IMR-90 (cell line): Measurements from ENCODE around the gene PRSS38. TPM values are rescaled to one million over a fixed set of nuclear protein-coding genes. Genes with fewer than 3 reads are reported as not detected.

Experiments
- ATAC-seq: fragments of 200-7000 bp; cut with Tn5 transposase; 2 replicates; pipeline ENCODE4 v1.9.1; 2020; ENCODE audit warnings: low read depth, mild to moderate bottlenecking, moderate library complexity
- BruUV-seq: library from RNA; stranded (reverse); fragments of 400-500 nt; replicated peaks from 2 replicates; lab custom pipeline; 2021; lab: Mats Ljungman, UMichigan
- CTCF ChIA-PET: fragments of 300-600 bp; formaldehyde crosslinking; extraction: SDS; loops from one replicate; lab custom pipeline; 2021; ENCODE audit warnings: antibody characterized with exemption; lab: Yijun Ruan, JAX
- POLR2A ChIA-PET: fragments of 300-600 bp; sonication (Branson Sonifier 250); formaldehyde crosslinking; loops from one replicate; lab custom pipeline; 2022; ENCODE audit warnings: antibody characterized with exemption; ENCODE audit not compliant: unreplicated experiment; lab: Charles Lee
- DNase-seq: peaks from one replicate; pipeline ENCODE4 v3.0.0; 2013
- H2AFZ ChIP-seq: replicated peaks from 2 replicates; pipeline ENCODE3; 2013; ENCODE audit warnings: low read length, mild to moderate bottlenecking; ENCODE audit not compliant: poor library complexity
- H2AK5ac ChIP-seq: 2 replicates; pipeline ENCODE4 v1.6.1; 2013; ENCODE audit warnings: low read depth, low read length, inconsistent platforms
- H2AK9ac ChIP-seq: replicated peaks from 2 replicates; pipeline ENCODE3; 2013; ENCODE audit warnings: mild to moderate bottlenecking, low read depth, low read length, moderate library complexity; ENCODE audit not compliant: poor library complexity
- H2BK120ac ChIP-seq: 2 replicates; pipeline ENCODE4 v1.6.1; 2013; ENCODE audit warnings: low read depth, low read length, inconsistent platforms
- H2BK15ac ChIP-seq: 3 replicates; pipeline ENCODE4 v1.6.1; 2013; ENCODE audit warnings: low read depth, low read length, inconsistent platforms
- H2BK20ac ChIP-seq: 2 replicates; pipeline ENCODE4 v1.6.1; 2013; ENCODE audit warnings: low read depth, mild to moderate bottlenecking, inconsistent platforms, low read length, moderate library complexity
- H2BK5ac ChIP-seq: 2 replicates; pipeline ENCODE4 v1.6.1; 2013; ENCODE audit warnings: mild to moderate bottlenecking, low read depth, low read length, inconsistent platforms; ENCODE audit not compliant: poor library complexity, severe bottlenecking
- H3K14ac ChIP-seq: replicated peaks from 2 replicates; pipeline ENCODE4 v1.6.1; 2013; ENCODE audit warnings: low read depth, low read length, inconsistent platforms
- H3K18ac ChIP-seq: 2 replicates; pipeline ENCODE4 v1.6.1; 2013; ENCODE audit warnings: low read depth, low read length, control low read depth
- H3K23ac ChIP-seq: 2 replicates; pipeline ENCODE4 v1.6.1; 2013; ENCODE audit warnings: low read depth, low read length, inconsistent platforms
- H3K27ac ChIP-seq: 2 replicates; pipeline ENCODE4 v1.5.1; 2013; ENCODE audit warnings: mild to moderate bottlenecking, control low read depth, low read length; ENCODE audit not compliant: insufficient read depth
- H3K27me3 ChIP-seq: 2 replicates; pipeline ENCODE4 v1.6.1; 2013; ENCODE audit warnings: low read length; ENCODE audit not compliant: control insufficient read depth, insufficient read depth
- H3K36me3 ChIP-seq: 2 replicates; pipeline ENCODE4 v1.6.1; 2013; ENCODE audit warnings: low read length, mixed read lengths; ENCODE audit not compliant: control insufficient read depth, insufficient read depth
- H3K4ac ChIP-seq: 2 replicates; pipeline ENCODE4 v1.6.1; 2013; ENCODE audit warnings: low read depth, low read length, inconsistent platforms
- H3K4me1 ChIP-seq: 2 replicates; pipeline ENCODE4 v1.6.1; 2013; ENCODE audit warnings: low read length, mixed read lengths; ENCODE audit not compliant: control insufficient read depth, insufficient read depth
- H3K4me2 ChIP-seq: 2 replicates; pipeline ENCODE4 v1.6.1; 2013; ENCODE audit warnings: low read depth, mild to moderate bottlenecking, control low read depth, low read length, moderate library complexity
- H3K4me3 ChIP-seq: 2 replicates; pipeline ENCODE4 v1.5.1; 2013; ENCODE audit warnings: low read depth, mild to moderate bottlenecking, control low read depth, low read length, moderate library complexity; ENCODE audit not compliant: insufficient read depth
- H3K56ac ChIP-seq: 2 replicates; pipeline ENCODE4 v1.6.1; 2013; ENCODE audit warnings: low read length, inconsistent platforms; ENCODE audit not compliant: insufficient read depth; ENCODE audit errors: extremely low read depth
- H3K79me1 ChIP-seq, 2 experiments: 2 replicates each; pipeline ENCODE4 v1.6.1; 2013; ENCODE audit warnings: low read length in 2 of 2, inconsistent platforms in 1 of 2, low read depth in 1 of 2
- H3K9ac ChIP-seq: 2 replicates; pipeline ENCODE4 v1.6.1; 2013; ENCODE audit warnings: low read depth, low read length, control low read depth
- H3K9me1 ChIP-seq: 2 replicates; pipeline ENCODE4 v1.6.1; 2013; ENCODE audit warnings: low read length, inconsistent platforms; ENCODE audit not compliant: insufficient read depth
- H3K9me3 ChIP-seq: 2 replicates; pipeline ENCODE4 v1.6.1; 2013; ENCODE audit warnings: low read length; ENCODE audit not compliant: control insufficient read depth, insufficient read depth
- H4K20me1 ChIP-seq: 2 replicates; pipeline ENCODE4 v1.6.1; 2013; ENCODE audit warnings: low read length, inconsistent platforms; ENCODE audit not compliant: insufficient read depth
- H4K5ac ChIP-seq: 2 replicates; pipeline ENCODE4 v1.6.1; 2013; ENCODE audit warnings: mild to moderate bottlenecking, low read depth, low read length, control low read depth
- H4K8ac ChIP-seq, 2 experiments: 2 replicates each; pipeline ENCODE4 v1.6.1; 2013; ENCODE audit warnings: low read depth in 2 of 2, low read length in 2 of 2, control low read depth in 1 of 2, inconsistent platforms in 1 of 2
- H4K91ac ChIP-seq: 2 replicates; pipeline ENCODE4 v1.6.1; 2013; ENCODE audit warnings: low read depth, low read length, inconsistent platforms; ENCODE audit not compliant: insufficient read depth
- BHLHE40 ChIP-seq: fragments of 150-350 bp; IDR thresholded peaks from 2 replicates; pipeline ENCODE4 v1.6.1; 2016; ENCODE audit warnings: mild to moderate bottlenecking, low read depth, low read length
- MAFK ChIP-seq: IDR thresholded peaks from 2 replicates; pipeline ENCODE4 v1.6.1; 2012; ENCODE audit warnings: low read depth, low read length, improper control_type of control experiment
- MXI1 ChIP-seq: IDR thresholded peaks from 2 replicates; pipeline ENCODE4 v1.6.1; 2012; ENCODE audit warnings: low read depth, mild to moderate bottlenecking, low read length, moderate library complexity, borderline replicate concordance
- POLR2A ChIP-seq: IDR thresholded peaks from 2 replicates; pipeline ENCODE4 v1.6.1; 2012; ENCODE audit warnings: mild to moderate bottlenecking, low read depth, low read length
- RAD21 ChIP-seq: IDR thresholded peaks from 2 replicates; pipeline ENCODE4 v1.6.1; 2012; ENCODE audit warnings: low read length, improper control_type of control experiment
- RCOR1 ChIP-seq: IDR thresholded peaks from 2 replicates; pipeline ENCODE4 v1.6.1; 2012; ENCODE audit warnings: mild to moderate bottlenecking, low read length, improper control_type of control experiment; ENCODE audit not compliant: insufficient replicate concordance
- RFX5 ChIP-seq: IDR thresholded peaks from 2 replicates; pipeline ENCODE4 v1.8.0; 2012; ENCODE audit warnings: low read depth, mild to moderate bottlenecking, low read length, moderate library complexity
- WGBS, 2 experiments: methylation state at CpG; one replicate each; pipeline versions ENCODE4 v1.1.5 to v1.1.7; 2013; ENCODE audit warnings: missing lambda C conversion rate in 2 of 2; ENCODE audit not compliant: insufficient read length in 1 of 2; ENCODE audit errors: extremely low coverage in 2 of 2; 5-methylcytosine and 5-hydroxymethylcytosine counted together
- dilution Hi-C: fragments of 300-500 bp; cut with HindIII; formaldehyde crosslinking; loops from one replicate; pipeline ENCODE4 v1.14.3; 2018; ENCODE audit warnings: low sequenced_read_pairs; ENCODE audit not compliant: unreplicated experiment
- in situ Hi-C: fragments of 300-500 bp; cut with MboI; formaldehyde crosslinking; loops from 3 replicates; pipeline ENCODE4 v1.14.3; 2019; ENCODE audit warnings: low sequenced_read_pairs, inconsistent platforms, mixed read lengths
- intact Hi-C: fragments of 100-400 bp; cut with micrococcal nuclease; formaldehyde crosslinking; loops from 2 replicates; pipeline ENCODE4 v1.10.0; 2022
- polyA plus RNA-seq, 3 experiments: library from polyadenylated mRNA; depleted of rRNA; stranded (reverse); fragments of >200 nt; gene quantifications; 2 replicates each; pipeline ENCODE4 v1.2.3, GENCODE V29; 2012; ENCODE audit warnings: low replicate concordance in 1 of 3
- total RNA-seq: library from RNA; depleted of rRNA; stranded (reverse); fragments of >200 nt; gene quantifications from 2 replicates; pipeline ENCODE4 v1.2.3, GENCODE V29; 2012

Gene PRSS38
- total and polyA plus RNA-seq, 2 of the 4 experiments (the other 2 are of a cell fraction) = not detected

DNA sequence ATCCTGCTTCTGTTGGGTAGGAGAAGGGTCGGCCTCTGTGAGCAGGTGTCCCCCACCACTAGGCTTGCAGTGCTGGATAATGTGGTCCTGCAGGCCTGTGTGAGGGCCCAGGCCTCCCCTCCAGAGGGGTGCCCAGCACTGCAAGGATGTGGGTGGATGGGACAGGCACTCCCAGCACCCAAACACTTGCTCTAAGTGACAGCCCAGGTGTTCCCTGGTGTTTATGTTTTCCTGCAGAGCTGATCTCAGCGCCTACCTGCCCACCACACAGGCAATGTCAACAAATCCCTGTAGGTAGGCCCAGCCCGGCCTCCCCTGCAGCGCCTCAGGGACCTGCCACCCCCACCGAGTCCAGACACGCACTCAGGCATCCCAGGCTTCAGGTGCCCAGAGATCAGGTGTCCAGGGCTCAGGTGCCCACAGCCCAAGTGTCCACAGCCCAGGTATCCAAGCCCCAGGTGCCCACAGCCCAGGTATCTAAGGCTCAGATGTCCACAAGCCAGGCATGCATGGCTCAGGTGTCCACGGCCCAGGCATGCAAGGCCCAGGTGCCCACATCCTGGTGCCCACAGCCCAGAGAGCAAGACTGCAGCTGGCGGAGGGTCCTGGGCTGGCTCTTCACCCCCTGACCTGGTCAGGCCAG is 73.0 kb downstream of the PRSS38 start:
- Histone ChIP-seq H2BK5ac (no peak overlapping the region), H3K4me3 (no peak overlapping the region), H3K18ac (no peak overlapping the region), H2AFZ (no peak overlapping the region), H3K27me3 (peaks cover 2% of the 10 kb centered on the region; the same call in 1 of the 2 replicates), H3K9me1 (no peaks in the 10 kb centered on the region), H3K14ac (no peak overlapping the region), H3K4ac (no peak overlapping the region), H2AK9ac (peak overlapping the region; percentile 28), H2AK5ac (no peak overlapping the region), H3K9me3 (no peaks in the 10 kb centered on the region), H3K9ac (no peak overlapping the region), H3K27ac (no peak overlapping the region), H3K36me3 (no peaks in the 10 kb centered on the region), H4K20me1 (no peaks in the 10 kb centered on the region), H3K4me2 (no peak overlapping the region), H3K79me1 (no peaks in the 10 kb centered on the region), H4K8ac (no peak overlapping the region), H2BK15ac (no peak overlapping the region), H3K4me1 (no peaks in the 10 kb centered on the region; the same call in 1 of the 2 replicates), H2BK120ac (no peak overlapping the region), H3K56ac (no peak overlapping the region), H3K23ac (no peak overlapping the region), H4K91ac (no peak overlapping the region), H4K5ac (no peak overlapping the region), H2BK20ac (no peak overlapping the region)
- in situ Hi-C loops = no loop called here
- intact Hi-C loops = no loop called here
- DNase-seq (no peak), ATAC-seq (no peak)
- POLR2A ChIA-PET = interaction anchor here (0.5 kb wide), 1 partner anchor 178 kb away, joined by 3 read pairs; no protein-coding TSS in a partner anchor
- no TSS peak for BruUV-seq
- dilution Hi-C loops = no loop called here
- CTCF ChIA-PET = interaction anchor here (0.6 kb wide), 1 partner anchor 21 kb away, joined by 3 read pairs; no protein-coding TSS in a partner anchor
- TF ChIP-seq MAFK (no peak), RFX5 (no peak), RCOR1 (no peak), BHLHE40 (no peak), RAD21 (no peak), POLR2A (no peak), MXI1 (no peak)
- WGBS, 2 experiments = 90% methylated on average over 4 of the region's 8 CpGs; no CpG with 5 or more reads in 1 of the 2 experiments
